Gastroesophageal sphincter (tissue), 4 donors: ENCODE measurements around the gene OR52N1. TPM values are rescaled to one million over a fixed set of nuclear protein-coding genes. Genes with fewer than 3 reads are reported as not detected.

Experiments
- ATAC-seq: fragments of 150-250 bp; one replicate; pipeline ENCODE4 v1.9.1; 2016; ENCODE audit warnings: mild to moderate bottlenecking, moderate library complexity
- H3K27ac ChIP-seq, 4 donors: fragments of 200-600 bp; sonication (generic) in 3 of 4; 1 replicate in 3 of 4; 2 replicates in 1 of 4; pipeline ENCODE4 v1.5.1; 2016 to 2019
- H3K27me3 ChIP-seq: fragments of 200-600 bp; sonication (generic); one replicate; pipeline ENCODE4 v1.5.1; 2019
- H3K36me3 ChIP-seq, 2 donors: fragments of 200-600 bp; sonication (generic); one replicate each; pipeline ENCODE4 v1.5.1; 2019; ENCODE audit warnings: control low read depth in 1 of 2
- H3K4me1 ChIP-seq, 3 donors: fragments of 200-600 bp; sonication (generic); 1 replicate in 2 of 3; 2 replicates in 1 of 3; pipeline ENCODE4 v1.5.1; 2016 to 2019; ENCODE audit warnings: control low read depth in 2 of 3
- H3K4me3 ChIP-seq, 2 donors: fragments of 200-600 bp; sonication (generic); one replicate each; pipeline ENCODE4 v1.5.1; 2019; ENCODE audit warnings: mild to moderate bottlenecking in 1 of 2, moderate library complexity in 1 of 2
- H3K9me3 ChIP-seq, 3 donors: fragments of 200-600 bp; sonication (generic); one replicate each; pipeline ENCODE4 v1.5.1; 2017 to 2019; ENCODE audit warnings: control low read depth in 2 of 3
- CTCF ChIP-seq, 4 experiments: fragments of 200-600 bp in 2 of 4; fragments of 450-650 bp in 2 of 4; sonication (generic) in 1 of 4; IDR thresholded peaks; one replicate each; pipeline ENCODE4 v1.5.1; 2017 to 2019; ENCODE audit warnings: antibody characterized with exemption in 4 of 4, mild to moderate bottlenecking in 2 of 4, moderate library complexity in 2 of 4
- EP300 ChIP-seq: sonication (generic); formaldehyde crosslinking; IDR thresholded peaks from one replicate; pipeline ENCODE4 v1.6.1; 2017; ENCODE audit warnings: antibody characterized with exemption, mild to moderate bottlenecking
- POLR2A ChIP-seq, 2 donors: fragments of 450-650 bp; IDR thresholded peaks; one replicate each; pipeline ENCODE4 v1.6.1; 2017; ENCODE audit warnings: antibody characterized with exemption in 2 of 2, mild to moderate bottlenecking in 2 of 2, moderate library complexity in 1 of 2
- POLR2AphosphoS5 ChIP-seq: sonication (generic); formaldehyde crosslinking; IDR thresholded peaks from one replicate; pipeline ENCODE4 v1.6.1; 2017; ENCODE audit warnings: antibody characterized with exemption
- WGBS, 2 donors: methylation state at CpG; one replicate each; pipeline ENCODE4 v1.1.5; 2018; ENCODE audit warnings: low coverage in 1 of 2; 5-methylcytosine and 5-hydroxymethylcytosine counted together
- total RNA-seq, 4 donors: library from RNA; depleted of rRNA; stranded (reverse); fragments of >200 nt; gene quantifications; one replicate each; pipeline ENCODE4 v1.1.0, GENCODE V29; 2016

The OR52N1 gene
- total RNA-seq, 4 donors from 2014 or later, result 0.13 TPM; not detected in 3

- H3K9me3 ChIP-seq, result no peaks in the 10 kb centered on the region
- H3K27ac ChIP-seq, result no peak overlapping the region
- TF ChIP-seq EP300 (no peak), CTCF (IDR thresholded peaks at IDR 0.05) (no peak), POLR2AphosphoS5 (no peak), POLR2A (IDR thresholded peaks at IDR 0.05) (no peak)
- no peak overlapping the region for H3K4me3 ChIP-seq
- H3K4me1 ChIP-seq, result peaks cover 0 to 12% (median 0%) of the 10 kb centered on the region in 3 donors
- no peak for ATAC-seq
- no peaks in the 10 kb centered on the region for H3K36me3 ChIP-seq
- H3K27me3 ChIP-seq, result peaks cover 9% of the 10 kb centered on the region
- WGBS, 2 donors, result 53 to 83% methylated on average over 4 to 7 of the region's 10 CpGs
Measured at GRCh38 chr11:5807580-5807979, 16.5 kb upstream of the OR52N1 start.

GRCh38 chr11:5803982-5804381 is 12.9 kb upstream of the OR52N1 start:
- ATAC-seq, result no peak
- peaks cover 0 to 9% (median 0%) of the 10 kb centered on the region in 3 donors for H3K4me1 ChIP-seq
- no peak overlapping the region for H3K27ac ChIP-seq
- 79 to 91% methylated on average over 4 to 5 of the region's 5 CpGs for WGBS, 2 donors
- no peak overlapping the region for H3K4me3 ChIP-seq
- H3K36me3 ChIP-seq, result no peaks in the 10 kb centered on the region
- H3K27me3 ChIP-seq, result peaks cover 5% of the 10 kb centered on the region
- TF ChIP-seq POLR2A (IDR thresholded peaks at IDR 0.05) (no peak), EP300 (no peak), POLR2AphosphoS5 (no peak), CTCF (IDR thresholded peaks at IDR 0.05) (no peak)
- no peaks in the 10 kb centered on the region for H3K9me3 ChIP-seq

GRCh38 chr11:5796541-5796940 is 5.5 kb upstream of the OR52N1 start:
- no peak for ATAC-seq
- Histone ChIP-seq H3K36me3 (no peaks in the 10 kb centered on the region), H3K27ac (no peak overlapping the region), H3K27me3 (no peaks in the 10 kb centered on the region), H3K4me3 (no peak overlapping the region), H3K4me1 (no peaks in the 10 kb centered on the region), H3K9me3 (no peaks in the 10 kb centered on the region)
- TF ChIP-seq EP300 (no peak), CTCF (IDR thresholded peaks at IDR 0.05) (no peak), POLR2A (IDR thresholded peaks at IDR 0.05) (no peak), POLR2AphosphoS5 (no peak)
- 90 to 91% methylated on average over 6 of the region's 6 CpGs for WGBS, 2 donors

- no peak for TF ChIP-seq POLR2AphosphoS5
- no peak for TF ChIP-seq CTCF (IDR thresholded peaks at IDR 0.05)
- no peak for TF ChIP-seq POLR2A (IDR thresholded peaks at IDR 0.05)
- no peak for TF ChIP-seq EP300
- H3K9me3 ChIP-seq, result no peaks in the 10 kb centered on the region
- 36 to 75% methylated on average over 1 to 4 of the region's 4 CpGs for WGBS, 2 donors
- H3K4me3 ChIP-seq, result no peak within 1 kb of the TSS
- no peaks in the 10 kb centered on the region for H3K36me3 ChIP-seq
- no peaks in the 10 kb centered on the region for H3K4me1 ChIP-seq
- no peak within 1 kb of the TSS for H3K27ac ChIP-seq
- H3K27me3 ChIP-seq, result no peaks in the 10 kb centered on the region
- no peak for ATAC-seq
Measured at GRCh38 chr11:5783255-5783654, 7.8 kb downstream of the OR52N1 start, which contains the start of gene OR52N5. TSS of gene OR52N5 (minus strand) at chr11:5783355. CDS start at chr11:5778634, 4,721 bp downstream.

GRCh38 chr11:5767056-5767455 is 24.0 kb downstream of the OR52N1 start:
- H3K36me3 ChIP-seq, result no peaks in the 10 kb centered on the region
- no peak for ATAC-seq
- TF ChIP-seq POLR2AphosphoS5 (no peak), EP300 (no peak), CTCF (IDR thresholded peaks at IDR 0.05) (no peak), POLR2A (IDR thresholded peaks at IDR 0.05) (no peak)
- no peaks in the 10 kb centered on the region for H3K9me3 ChIP-seq
- 25% methylated on average over 1 of the region's 1 CpG; no CpG with 5 or more reads in 1 of the 2 donors for WGBS, 2 donors
- H3K4me1 ChIP-seq, result no peaks in the 10 kb centered on the region
- H3K4me3 ChIP-seq, result no peak overlapping the region
- no peaks in the 10 kb centered on the region for H3K27me3 ChIP-seq
- H3K27ac ChIP-seq, result no peak overlapping the region
